ENCODE results near the gene CBFA2T3. TPM values are rescaled to one million over a fixed set of nuclear protein-coding genes. Genes with fewer than 3 reads are reported as not detected.
A peak's percentile ranks its signal among the peaks of the same experiment; 100 is the strongest.
"Not testable (repeated sequence)": the region's sequence is repeated elsewhere in the genome, so short reads cannot be mapped to it uniquely, and the experiment has no call there.

The CBFA2T3 gene
- total RNA-seq, 1 experiment from 2014 or later: 2.9 TPM

DNA sequence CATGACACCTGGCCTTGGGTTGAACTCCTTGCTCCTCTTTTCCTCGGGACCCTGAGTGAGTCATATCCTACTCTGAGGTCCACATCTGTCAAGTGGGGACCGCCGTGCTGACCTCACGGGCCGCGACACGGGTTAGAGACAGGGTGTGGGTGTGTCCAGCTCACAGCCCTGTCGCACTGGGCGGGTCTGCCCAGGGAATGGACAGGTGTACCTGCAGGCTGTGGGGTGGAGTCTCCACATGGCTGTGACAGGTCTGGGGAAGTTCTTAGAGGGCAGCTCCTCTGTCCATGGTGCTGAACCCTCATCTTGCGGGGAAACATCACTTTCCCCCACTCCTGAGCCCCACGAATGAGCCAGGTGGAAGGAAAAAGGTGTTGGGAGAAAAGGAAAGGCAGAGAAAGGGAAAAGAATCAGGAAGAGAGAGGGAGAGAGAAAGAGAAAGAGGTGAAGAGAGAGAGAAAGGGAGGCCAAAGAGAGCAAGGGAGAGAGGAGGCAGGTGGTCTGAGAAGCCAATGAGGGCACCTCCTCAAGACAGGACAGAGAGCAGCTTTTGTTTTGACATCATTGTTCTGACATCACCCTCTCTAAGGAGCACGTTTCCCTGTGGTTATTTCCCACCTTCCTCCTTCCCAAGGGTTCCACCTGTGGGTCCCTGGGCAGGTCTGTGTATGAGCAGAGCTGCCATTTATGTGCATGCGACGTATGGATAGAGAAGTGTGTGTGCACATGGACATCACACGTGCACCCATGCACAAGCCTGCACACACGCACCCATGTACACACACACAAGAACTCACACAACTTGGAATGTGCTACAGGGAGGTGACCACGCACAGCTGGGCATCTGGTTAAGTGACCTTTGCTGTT is 32.6 kb upstream of the CBFA2T3 start:
- TF ChIP-seq, protein P1, sequence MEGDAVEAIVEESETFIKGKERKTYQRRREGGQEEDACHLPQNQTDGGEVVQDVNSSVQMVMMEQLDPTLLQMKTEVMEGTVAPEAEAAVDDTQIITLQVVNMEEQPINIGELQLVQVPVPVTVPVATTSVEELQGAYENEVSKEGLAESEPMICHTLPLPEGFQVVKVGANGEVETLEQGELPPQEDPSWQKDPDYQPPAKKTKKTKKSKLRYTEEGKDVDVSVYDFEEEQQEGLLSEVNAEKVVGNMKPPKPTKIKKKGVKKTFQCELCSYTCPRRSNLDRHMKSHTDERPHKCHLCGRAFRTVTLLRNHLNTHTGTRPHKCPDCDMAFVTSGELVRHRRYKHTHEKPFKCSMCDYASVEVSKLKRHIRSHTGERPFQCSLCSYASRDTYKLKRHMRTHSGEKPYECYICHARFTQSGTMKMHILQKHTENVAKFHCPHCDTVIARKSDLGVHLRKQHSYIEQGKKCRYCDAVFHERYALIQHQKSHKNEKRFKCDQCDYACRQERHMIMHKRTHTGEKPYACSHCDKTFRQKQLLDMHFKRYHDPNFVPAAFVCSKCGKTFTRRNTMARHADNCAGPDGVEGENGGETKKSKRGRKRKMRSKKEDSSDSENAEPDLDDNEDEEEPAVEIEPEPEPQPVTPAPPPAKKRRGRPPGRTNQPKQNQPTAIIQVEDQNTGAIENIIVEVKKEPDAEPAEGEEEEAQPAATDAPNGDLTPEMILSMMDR (conservative IDR thresholded peaks at IDR 0.05): no peak
- H2BK12ac ChIP-seq (ENCODE audit: insufficient read length, low read depth, low read length): no peak overlapping the region
- H3K23ac ChIP-seq (ENCODE audit: insufficient read length, low read depth, low read length): no peak overlapping the region
- no peak overlapping the region for H3T11ph ChIP-seq (ENCODE audit: low read length)
- no peak overlapping the region for H2BK20ac ChIP-seq (ENCODE audit: low read depth, low read length, poor library complexity, severe bottlenecking)
- Mint-ChIP-seq H3K4me1 (peaks cover 3 to 8% of the 10 kb centered on the region in 2 experiments), H3K36me3 (ENCODE audit: insufficient read depth in 1 of 3, low read depth in 3 of 3) (no peaks in the 10 kb centered on the region; a peak in 1 of 7 replicates), H3K27ac (no peak overlapping the region), H3K4me3 (no peak overlapping the region), H3K27me3 (ENCODE audit: low read depth) (peaks cover 45% of the 10 kb centered on the region), H3K9me3 (peaks cover 7 to 8% of the 10 kb centered on the region in 2 experiments)
- no peaks in the 10 kb centered on the region for H3K27me3 ChIP-seq (ENCODE audit: insufficient read depth, low read length)
- H2AK5ac ChIP-seq (ENCODE audit: insufficient read length, low read length): no peak overlapping the region
- H4K5ac ChIP-seq (ENCODE audit: insufficient read length, low read depth, low read length): no peak overlapping the region
- no peaks in the 10 kb centered on the region for H3K9me3 ChIP-seq (ENCODE audit: control insufficient read depth, low read depth, low read length)
- no peak overlapping the region for H3K4me2 ChIP-seq (ENCODE audit: insufficient read depth, insufficient read length, low read length)
- H4K20me1 ChIP-seq (ENCODE audit: control insufficient read depth, insufficient read depth, insufficient read length): no peaks in the 10 kb centered on the region
- no peaks in the 10 kb centered on the region for H3K23me2 ChIP-seq (ENCODE audit: insufficient read length, low read depth, low read length, poor library complexity, severe bottlenecking)
- H4K91ac ChIP-seq (ENCODE audit: insufficient read length, low read depth, low read length): no peak overlapping the region
- no peak overlapping the region for H3K56ac ChIP-seq (ENCODE audit: insufficient read length, low read depth, low read length)
- WGBS (ENCODE audit: extremely low coverage, insufficient read length, low lambda C conversion rate): no CpG with 5 or more reads among the region's 17 CpGs
- H3K27ac ChIP-seq (ENCODE audit: insufficient read length, low read depth, low read length): no peak overlapping the region
- H2BK120ac ChIP-seq (ENCODE audit: low read depth, low read length, poor library complexity, severe bottlenecking): no peak overlapping the region
- H3K18ac ChIP-seq (ENCODE audit: insufficient read length, low read depth, low read length): no peak overlapping the region
- H4K8ac ChIP-seq (replicated peaks; ENCODE audit: insufficient read length, low read depth, low read length): no peak overlapping the region
- no peak overlapping the region for H3K4ac ChIP-seq (ENCODE audit: low read depth, low read length)
- no peaks in the 10 kb centered on the region; the same call in 1 of the 2 replicates for H3K4me1 ChIP-seq (ENCODE audit: insufficient read depth, low read length)
- no peak overlapping the region for H2BK5ac ChIP-seq (ENCODE audit: insufficient read length, low read length)
- no peaks in the 10 kb centered on the region for H3K79me1 ChIP-seq (ENCODE audit: insufficient read depth, low read depth, low read length, poor library complexity, severe bottlenecking)
- H2BK15ac ChIP-seq (ENCODE audit: low read depth, low read length): no peak overlapping the region
- no peak overlapping the region for H2AFZ ChIP-seq (ENCODE audit: low read length)
- no peaks in the 10 kb centered on the region for H3K79me2 ChIP-seq (ENCODE audit: insufficient read depth, low read length)
- no peak overlapping the region for H3K9ac ChIP-seq (ENCODE audit: extremely low read depth, insufficient read length, low read length)
- peak; percentile 56 for DNase-seq
- H3K14ac ChIP-seq (ENCODE audit: insufficient read depth, low read length): no peak overlapping the region

DNA sequence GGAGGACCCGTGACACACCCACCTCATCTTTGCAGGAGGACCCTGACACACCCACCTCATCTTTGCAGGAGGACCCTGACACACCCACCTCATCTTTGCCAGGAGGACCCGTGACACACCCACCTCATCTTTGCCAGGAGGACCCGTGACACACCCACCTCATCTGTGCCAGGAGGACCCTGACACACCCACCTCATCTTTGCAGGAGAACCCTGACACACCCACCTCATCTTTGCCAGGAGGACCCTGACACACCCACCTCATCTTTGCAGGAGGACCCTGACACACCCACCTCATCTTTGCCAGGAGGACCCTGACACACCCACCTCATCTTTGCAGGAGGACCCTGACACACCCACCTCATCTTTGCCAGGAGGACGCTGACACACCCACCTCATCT is 31.8 kb upstream of the CBFA2T3 start:
- DNase-seq; H2BK20ac ChIP-seq (ENCODE audit: low read depth, low read length, poor library complexity, severe bottlenecking); H3K9me3 Mint-ChIP-seq; H3K79me2 ChIP-seq (ENCODE audit: insufficient read depth, low read length); H2BK120ac ChIP-seq (ENCODE audit: low read depth, low read length, poor library complexity, severe bottlenecking); H3K4ac ChIP-seq (ENCODE audit: low read depth, low read length); H2AK5ac ChIP-seq (ENCODE audit: insufficient read length, low read length); H3K56ac ChIP-seq (ENCODE audit: insufficient read length, low read depth, low read length); H3K79me1 ChIP-seq (ENCODE audit: insufficient read depth, low read depth, low read length, poor library complexity, severe bottlenecking); H3K18ac ChIP-seq (ENCODE audit: insufficient read length, low read depth, low read length); H3T11ph ChIP-seq (ENCODE audit: low read length); H3K14ac ChIP-seq (ENCODE audit: insufficient read depth, low read length); H3K23ac ChIP-seq (ENCODE audit: insufficient read length, low read depth, low read length); H3K4me1 Mint-ChIP-seq; H3K36me3 Mint-ChIP-seq (ENCODE audit: insufficient read depth in 1 of 3, low read depth in 3 of 3); H2BK15ac ChIP-seq (ENCODE audit: low read depth, low read length); H3K4me1 ChIP-seq (ENCODE audit: insufficient read depth, low read length); H3K27me3 ChIP-seq (ENCODE audit: insufficient read depth, low read length); H3K9me3 ChIP-seq (ENCODE audit: control insufficient read depth, low read depth, low read length); H2BK12ac ChIP-seq (ENCODE audit: insufficient read length, low read depth, low read length); H2BK5ac ChIP-seq (ENCODE audit: insufficient read length, low read length); H4K8ac ChIP-seq (replicated peaks; ENCODE audit: insufficient read length, low read depth, low read length); H3K4me2 ChIP-seq (ENCODE audit: insufficient read depth, insufficient read length, low read length); H4K91ac ChIP-seq (ENCODE audit: insufficient read length, low read depth, low read length); H4K5ac ChIP-seq (ENCODE audit: insufficient read length, low read depth, low read length); H3K23me2 ChIP-seq (ENCODE audit: insufficient read length, low read depth, low read length, poor library complexity, severe bottlenecking); H2AFZ ChIP-seq (ENCODE audit: low read length); H3K9ac ChIP-seq (ENCODE audit: extremely low read depth, insufficient read length, low read length); H3K27ac Mint-ChIP-seq; H3K4me3 Mint-ChIP-seq; H3K27ac ChIP-seq (ENCODE audit: insufficient read length, low read depth, low read length); H4K20me1 ChIP-seq (ENCODE audit: control insufficient read depth, insufficient read depth, insufficient read length): not testable (repeated sequence)
- no CpG with 5 or more reads among the region's 4 CpGs for WGBS (ENCODE audit: extremely low coverage, insufficient read length, low lambda C conversion rate)
- H3K27me3 Mint-ChIP-seq (ENCODE audit: low read depth): peaks cover 49% of the 10 kb centered on the region

Data from H9 (cell line).